Measurements from ENCODE around the gene AKAP12.

- TF ChIP-seq CTCF (IDR thresholded peaks at IDR 0.05) (no peak), POLR2AphosphoS5 (IDR thresholded peaks at IDR 0.05; ENCODE audit: insufficient read depth in 1 of 2, low read depth in 1 of 2) (no peak)
Observed at GRCh38 chr6:151350442-151351145, 110.8 kb downstream of the AKAP12 start.

Measured in vagina (tissue), 2 donors.